Upper lobe of left lung (tissue), 4 donors: ENCODE results near the gene YWHAB.

ENCODE experiments used
- EP300 ChIP-seq, 4 donors: sonication (generic); formaldehyde crosslinking; IDR thresholded peaks; one replicate each; pipeline ENCODE4 v1.5.1; 2017; ENCODE audit warnings: antibody characterized with exemption in 4 of 4, control low read depth in 2 of 4
- POLR2A ChIP-seq, 4 donors: fragments of 450-650 bp; IDR thresholded peaks; one replicate each; pipeline ENCODE4 v1.5.1; 2016 to 2017; ENCODE audit warnings: antibody characterized with exemption in 4 of 4, mild to moderate bottlenecking in 2 of 4
- POLR2AphosphoS5 ChIP-seq, 2 donors: sonication (generic); formaldehyde crosslinking; IDR thresholded peaks; one replicate each; pipeline ENCODE4 v1.5.1; 2017; ENCODE audit warnings: antibody characterized with exemption in 2 of 2
- TF ChIP-seq, protein P1 (sequence below), 6 experiments: fragments of 450-650 bp in 4 of 6; fragments of 200-600 bp in 2 of 6; sonication (generic) in 2 of 6; IDR thresholded peaks; one replicate each; pipeline ENCODE4 v1.5.1; 2016 to 2019; ENCODE audit warnings: antibody characterized with exemption in 6 of 6

DNA sequence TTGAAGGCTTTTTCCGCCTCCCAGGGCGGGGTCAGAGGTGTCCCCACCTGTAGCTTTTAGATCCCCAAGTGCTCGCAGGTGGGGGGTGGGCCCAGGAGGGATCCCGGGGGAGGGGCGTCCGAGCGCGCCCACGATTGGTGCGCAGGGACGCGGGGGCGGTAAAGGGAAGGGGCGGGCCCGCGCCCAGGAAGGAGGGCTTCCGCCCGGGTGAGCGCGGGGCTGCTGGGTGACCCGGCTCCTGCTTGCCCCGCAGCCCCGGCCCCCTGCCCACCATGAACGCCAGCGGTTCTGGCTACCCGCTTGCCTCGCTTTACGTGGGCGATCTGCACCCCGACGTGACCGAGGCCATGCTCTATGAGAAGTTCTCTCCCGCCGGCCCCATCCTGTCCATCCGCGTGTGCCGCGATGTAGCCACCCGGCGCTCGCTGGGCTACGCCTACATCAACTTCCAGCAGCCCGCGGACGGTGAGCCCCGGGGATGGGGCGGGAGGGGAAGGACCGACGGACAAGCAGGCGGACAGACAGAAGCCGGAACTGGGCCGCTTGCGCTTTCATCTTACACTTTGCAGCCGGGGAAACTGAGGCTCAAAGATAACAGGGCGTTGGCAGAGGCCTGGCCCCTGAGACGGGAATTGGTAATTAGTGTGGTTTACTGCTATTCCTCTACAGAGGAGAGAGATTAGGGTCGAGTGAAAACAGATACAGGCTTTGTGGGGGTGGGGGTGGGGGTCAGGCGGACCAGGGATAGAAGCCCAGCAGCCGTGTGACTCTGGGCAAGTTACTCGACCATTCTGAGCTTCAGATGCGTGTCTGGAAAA, 24.6 kb downstream of the YWHAB start, which contains the start of gene PABPC1L:
- TF ChIP-seq POLR2A (IDR thresholded peaks at IDR 0.05) = peak in 1 of 4 donors; percentile 39
- TF ChIP-seq, protein P1, sequence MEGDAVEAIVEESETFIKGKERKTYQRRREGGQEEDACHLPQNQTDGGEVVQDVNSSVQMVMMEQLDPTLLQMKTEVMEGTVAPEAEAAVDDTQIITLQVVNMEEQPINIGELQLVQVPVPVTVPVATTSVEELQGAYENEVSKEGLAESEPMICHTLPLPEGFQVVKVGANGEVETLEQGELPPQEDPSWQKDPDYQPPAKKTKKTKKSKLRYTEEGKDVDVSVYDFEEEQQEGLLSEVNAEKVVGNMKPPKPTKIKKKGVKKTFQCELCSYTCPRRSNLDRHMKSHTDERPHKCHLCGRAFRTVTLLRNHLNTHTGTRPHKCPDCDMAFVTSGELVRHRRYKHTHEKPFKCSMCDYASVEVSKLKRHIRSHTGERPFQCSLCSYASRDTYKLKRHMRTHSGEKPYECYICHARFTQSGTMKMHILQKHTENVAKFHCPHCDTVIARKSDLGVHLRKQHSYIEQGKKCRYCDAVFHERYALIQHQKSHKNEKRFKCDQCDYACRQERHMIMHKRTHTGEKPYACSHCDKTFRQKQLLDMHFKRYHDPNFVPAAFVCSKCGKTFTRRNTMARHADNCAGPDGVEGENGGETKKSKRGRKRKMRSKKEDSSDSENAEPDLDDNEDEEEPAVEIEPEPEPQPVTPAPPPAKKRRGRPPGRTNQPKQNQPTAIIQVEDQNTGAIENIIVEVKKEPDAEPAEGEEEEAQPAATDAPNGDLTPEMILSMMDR (IDR thresholded peaks at IDR 0.05) = no peak
- TF ChIP-seq POLR2AphosphoS5 (IDR thresholded peaks at IDR 0.05) = peak in 1 of 2 donors; percentile 26
- no peak for TF ChIP-seq EP300 (IDR thresholded peaks at IDR 0.05)
